Measurements from ENCODE around the gene UXT. TPM values are rescaled to one million over a fixed set of nuclear protein-coding genes. Genes with fewer than 3 reads are reported as not detected.
A peak's percentile ranks its signal among the peaks of the same experiment; 100 is the strongest.

Gene UXT
- polyA plus RNA-seq, 1 donor from 2014 or later: 153 TPM

- Histone ChIP-seq H3K9me3 (ENCODE audit: low read length) (no peaks in the 10 kb centered on the region), H3K36me3 (ENCODE audit: insufficient read depth, low read length) (no peaks in the 10 kb centered on the region), H3K79me2 (replicated peaks; ENCODE audit: insufficient read depth, low read length) (peaks cover 2% of the 10 kb centered on the region), H3K4me3 (ENCODE audit: low read length) (peak overlapping the region; percentile 85), H3K9ac (ENCODE audit: low read length) (peak overlapping the region; percentile 85), H3K27me3 (ENCODE audit: insufficient read depth, low read depth, low read length) (no peaks in the 10 kb centered on the region), H3K27ac (ENCODE audit: low read length) (peak overlapping the region; percentile 72), H3K4me2 (ENCODE audit: low read length) (no peak overlapping the region), H3K9me2 (ENCODE audit: insufficient read depth, low read length) (no peaks in the 10 kb centered on the region), H3F3A (ENCODE audit: insufficient read depth, low read length, poor library complexity, severe bottlenecking) (no peaks in the 10 kb centered on the region), H4K20me1 (ENCODE audit: insufficient read depth) (no peaks in the 10 kb centered on the region), H2AFZ (ENCODE audit: low read depth, low read length) (no peak overlapping the region)
- TF ChIP-seq POLR2AphosphoS5 (IDR thresholded peaks at IDR 0.05): no peak
- no peak for TF ChIP-seq REST (IDR thresholded peaks at IDR 0.05; ENCODE audit: borderline replicate concordance)
- TF ChIP-seq MXI1 (conservative IDR thresholded peaks at IDR 0.05; ENCODE audit: poor library complexity, severe bottlenecking): no peak
- no peak for TF ChIP-seq EP300 (conservative IDR thresholded peaks at IDR 0.05; ENCODE audit: poor library complexity, severe bottlenecking)
- no peak for TF ChIP-seq CTCF (IDR thresholded peaks at IDR 0.05; ENCODE audit: poor library complexity, severe bottlenecking)
- TF ChIP-seq EZH2 (IDR thresholded peaks at IDR 0.05; ENCODE audit: borderline replicate concordance, insufficient read depth, low read length, poor library complexity, severe bottlenecking): no peak
- no peak for TF ChIP-seq RAD21 (conservative IDR thresholded peaks at IDR 0.05)
- TF ChIP-seq TAF1 (IDR thresholded peaks at IDR 0.05; ENCODE audit: low read depth): no peak
- no peak for TF ChIP-seq SMC3 (conservative IDR thresholded peaks at IDR 0.05; ENCODE audit: poor library complexity)
Measured at GRCh38 chrX:47649781-47650163, 9.2 kb downstream of the UXT start.

GRCh38 chrX:47649271-47649670 lies 9.7 kb downstream of the UXT start:
- Histone ChIP-seq H3K27ac (ENCODE audit: low read length) (peak overlapping the region; percentile 28), H3K27me3 (ENCODE audit: insufficient read depth, low read depth, low read length) (no peaks in the 10 kb centered on the region), H3K4me3 (ENCODE audit: low read length) (peak overlapping the region; percentile 85), H3K9ac (ENCODE audit: low read length) (peak overlapping the region; percentile 48), H4K20me1 (ENCODE audit: insufficient read depth) (no peaks in the 10 kb centered on the region), H3K79me2 (replicated peaks; ENCODE audit: insufficient read depth, low read length) (peaks cover 2% of the 10 kb centered on the region), H2AFZ (ENCODE audit: low read depth, low read length) (no peak overlapping the region), H3K4me2 (ENCODE audit: low read length) (no peak overlapping the region), H3K9me2 (ENCODE audit: insufficient read depth, low read length) (no peaks in the 10 kb centered on the region), H3K36me3 (ENCODE audit: insufficient read depth, low read length) (no peaks in the 10 kb centered on the region), H3F3A (ENCODE audit: insufficient read depth, low read length, poor library complexity, severe bottlenecking) (no peaks in the 10 kb centered on the region), H3K9me3 (ENCODE audit: low read length) (no peaks in the 10 kb centered on the region)
- TF ChIP-seq MXI1 (conservative IDR thresholded peaks at IDR 0.05; ENCODE audit: poor library complexity, severe bottlenecking): no peak
- TF ChIP-seq RAD21 (conservative IDR thresholded peaks at IDR 0.05): no peak
- TF ChIP-seq POLR2AphosphoS5 (IDR thresholded peaks at IDR 0.05): no peak
- no peak for TF ChIP-seq REST (IDR thresholded peaks at IDR 0.05; ENCODE audit: borderline replicate concordance)
- TF ChIP-seq TAF1 (IDR thresholded peaks at IDR 0.05; ENCODE audit: low read depth): no peak
